Uterus (tissue), 4 donors: ENCODE results near the gene BTD. TPM values are rescaled to one million over a fixed set of nuclear protein-coding genes. Genes with fewer than 3 reads are reported as not detected.

ENCODE experiments used
- DNase-seq, 2 donors: peaks; one replicate each; pipeline ENCODE4 v3.0.0-alpha.2; 2019 to 2020
- H3K27ac ChIP-seq, 2 donors: fragments of 200-600 bp; sonication (generic); 1 replicate in 1 of 2; 2 replicates in 1 of 2; pipeline ENCODE4 v1.5.1; 2016 to 2018
- H3K27me3 ChIP-seq, 2 donors: fragments of 200-600 bp; sonication (generic); one replicate each; pipeline ENCODE4 v1.5.1; 2018 to 2019; ENCODE audit warnings: control low read depth in 1 of 2
- H3K36me3 ChIP-seq, 2 donors: fragments of 200-600 bp; sonication (generic); one replicate each; pipeline ENCODE4 v1.5.1; 2019; ENCODE audit warnings: control low read depth in 1 of 2
- H3K4me1 ChIP-seq, 2 donors: fragments of 200-600 bp; sonication (generic); one replicate each; pipeline ENCODE4 v1.5.1; 2018 to 2019; ENCODE audit warnings: control low read depth in 1 of 2
- H3K4me3 ChIP-seq, 2 donors: fragments of 200-600 bp; sonication (generic); 1 replicate in 1 of 2; 2 replicates in 1 of 2; pipeline ENCODE4 v1.5.1; 2018 to 2019; ENCODE audit warnings: mild to moderate bottlenecking in 1 of 2
- H3K9me3 ChIP-seq, 2 donors: fragments of 200-600 bp; sonication (generic); one replicate each; pipeline ENCODE4 v1.5.1; 2019; ENCODE audit warnings: control low read depth in 1 of 2
- CTCF ChIP-seq, 4 experiments: fragments of 200-600 bp in 2 of 4; fragments of 450-650 bp in 2 of 4; sonication (generic) in 2 of 4; IDR thresholded peaks; one replicate each; pipeline ENCODE4 v1.5.1; 2016 to 2019; ENCODE audit warnings: antibody characterized with exemption in 4 of 4, mild to moderate bottlenecking in 2 of 4, moderate library complexity in 1 of 4
- POLR2A ChIP-seq, 2 donors: fragments of 450-650 bp; IDR thresholded peaks; one replicate each; pipeline ENCODE4 v1.6.1; 2016; ENCODE audit warnings: antibody characterized with exemption in 2 of 2, mild to moderate bottlenecking in 1 of 2, moderate library complexity in 1 of 2
- intact Hi-C: fragments of 100-400 bp; cut with DNase I; formaldehyde crosslinking; loops from one replicate; pipeline ENCODE4 v1.15.1; 2023; ENCODE audit warnings: low total_unique reads
- total RNA-seq, 4 donors: library from RNA; depleted of rRNA in 3 of 4; stranded (reverse); fragments of >200 nt in 3 of 4; gene quantifications; one replicate each; pipeline versions ENCODE4 v1.1.0 to v1.2.4, GENCODE V29; 2014 to 2023
- donor health status: DM: yes; HTN: yes; CAD: no.

The BTD gene
- total RNA-seq, 4 donors from 2014 or later: 6.5 to 31.3 (median 21.5) TPM

- no peaks in the 10 kb centered on the region for H3K27me3 ChIP-seq
- peak overlapping the region in 1 of 2 donors; percentile 95 for H3K27ac ChIP-seq
- peaks cover 0 to 11% of the 10 kb centered on the region in 2 donors for H3K4me1 ChIP-seq
- no peaks in the 10 kb centered on the region for H3K36me3 ChIP-seq
- DNase-seq: no peak
- no peak overlapping the region for H3K4me3 ChIP-seq
- TF ChIP-seq POLR2A (IDR thresholded peaks at IDR 0.05): no peak
- no peak for TF ChIP-seq CTCF (IDR thresholded peaks at IDR 0.05)
- no peaks in the 10 kb centered on the region for H3K9me3 ChIP-seq
- intact Hi-C loops: no loop called here
These were observed 37.3 kb downstream of the BTD start for GRCh38 chr3:15638891-15639262.

DNA sequence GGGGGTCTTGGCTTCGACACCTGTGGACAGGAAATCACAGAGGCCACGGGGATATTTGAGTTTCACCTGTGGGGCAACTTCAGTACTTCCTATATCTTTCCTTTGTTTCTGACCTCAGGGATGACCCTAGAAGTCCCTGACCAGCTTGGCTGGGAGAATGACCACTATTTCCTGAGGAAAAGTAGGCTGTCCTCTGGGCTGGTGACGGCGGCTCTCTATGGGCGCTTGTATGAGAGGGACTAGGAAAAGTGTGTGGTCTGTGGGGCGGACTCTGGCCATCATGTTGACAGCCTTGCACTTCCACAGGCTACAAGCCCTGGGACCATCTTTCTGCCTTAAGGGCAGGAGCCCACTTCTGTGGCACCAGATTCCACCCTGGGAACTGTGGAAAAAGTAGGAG is 43.7 kb downstream of the BTD start:
- H3K4me3 ChIP-seq: no peak overlapping the region
- no peaks in the 10 kb centered on the region for H3K27me3 ChIP-seq
- H3K4me1 ChIP-seq: peaks cover 8 to 14% of the 10 kb centered on the region in 2 donors
- H3K36me3 ChIP-seq: no peaks in the 10 kb centered on the region
- no peak for TF ChIP-seq CTCF (IDR thresholded peaks at IDR 0.05)
- DNase-seq: no peak
- intact Hi-C loops: no loop called here
- peak overlapping the region; percentile 75 to 91 for H3K27ac ChIP-seq
- H3K9me3 ChIP-seq: no peaks in the 10 kb centered on the region

- H3K27ac ChIP-seq: peak overlapping the region; percentile 75 to 91
- DNase-seq: peak; percentile 62 to 75
- H3K4me3 ChIP-seq: no peak overlapping the region
- no peaks in the 10 kb centered on the region for H3K9me3 ChIP-seq
- no peak for TF ChIP-seq POLR2A (IDR thresholded peaks at IDR 0.05)
- no peak for TF ChIP-seq CTCF (IDR thresholded peaks at IDR 0.05)
- H3K27me3 ChIP-seq: no peaks in the 10 kb centered on the region
- no peaks in the 10 kb centered on the region for H3K36me3 ChIP-seq
- intact Hi-C loops: no loop called here
- peaks cover 8 to 14% of the 10 kb centered on the region in 2 donors for H3K4me1 ChIP-seq
These were observed 44.4 kb downstream of the BTD start for GRCh38 chr3:15645740-15646501.

- peak; percentile 67 to 74 for DNase-seq
- Histone ChIP-seq H3K27me3 (no peaks in the 10 kb centered on the region), H3K4me3 (no peak overlapping the region), H3K4me1 (peaks cover 8 to 14% of the 10 kb centered on the region in 2 donors), H3K36me3 (no peaks in the 10 kb centered on the region), H3K9me3 (no peaks in the 10 kb centered on the region), H3K27ac (peak overlapping the region; percentile 75 to 91)
- no peak for TF ChIP-seq CTCF (IDR thresholded peaks at IDR 0.05)
- TF ChIP-seq POLR2A (IDR thresholded peaks at IDR 0.05): no peak
- intact Hi-C loops: no loop called here
These were observed 45.4 kb downstream of the BTD start for GRCh38 chr3:15646851-15647511.

- intact Hi-C loops: no loop called here
- DNase-seq: no peak
- H3K4me1 ChIP-seq: peaks cover 8 to 14% of the 10 kb centered on the region in 2 donors
- H3K9me3 ChIP-seq: no peaks in the 10 kb centered on the region
- no peaks in the 10 kb centered on the region for H3K27me3 ChIP-seq
- no peak overlapping the region for H3K4me3 ChIP-seq
- no peaks in the 10 kb centered on the region for H3K36me3 ChIP-seq
- TF ChIP-seq CTCF (IDR thresholded peaks at IDR 0.05) (no peak), POLR2A (IDR thresholded peaks at IDR 0.05) (no peak)
- H3K27ac ChIP-seq: peak overlapping the region; percentile 75 to 91
These were observed 46.1 kb downstream of the BTD start for GRCh38 chr3:15647611-15648167.
